Measurements from ENCODE around the gene GTF3C5.

GTF3C5 gene

DNA sequence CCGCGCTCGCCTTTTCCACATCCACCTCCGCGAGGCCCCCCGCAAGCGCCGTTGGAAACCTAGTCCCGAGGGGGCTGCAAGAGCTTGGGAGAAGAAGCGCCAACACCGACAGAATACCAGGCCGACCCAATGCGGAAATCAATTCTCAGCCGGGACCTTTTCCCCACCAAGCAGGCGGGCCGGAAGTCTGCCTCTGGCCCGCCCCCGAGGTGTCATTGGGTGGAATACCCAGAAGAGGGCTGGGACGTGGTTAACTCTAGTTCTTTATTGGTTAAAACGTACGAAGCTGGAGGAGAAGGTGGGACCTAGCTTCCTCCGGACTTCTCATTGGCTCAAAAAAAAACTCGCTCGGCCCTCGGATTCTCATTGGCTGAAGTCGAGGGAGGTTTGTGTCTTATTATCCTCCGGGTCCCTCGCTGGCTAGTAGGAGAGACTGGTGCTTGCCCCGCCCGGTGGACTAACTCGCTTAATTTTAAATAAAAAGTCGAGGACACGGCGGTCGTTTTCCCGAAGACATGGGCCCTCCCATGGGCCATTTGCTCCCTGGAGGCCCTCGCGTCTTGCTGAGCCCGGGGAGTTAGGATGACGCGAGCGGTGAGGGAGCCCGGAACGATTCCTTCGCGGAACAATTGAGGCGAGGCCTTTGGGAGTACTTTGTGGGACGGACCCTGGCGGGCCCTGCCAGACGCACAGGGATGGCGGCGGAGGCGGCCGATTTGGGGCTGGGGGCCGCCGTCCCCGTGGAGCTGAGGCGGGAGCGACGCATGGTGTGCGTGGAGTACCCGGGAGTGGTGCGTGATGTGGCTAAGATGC, at the start of gene GTF3C5:
TSS of gene GTF3C5 (plus strand) at position 681 of the 813 bp plus-strand sequence. CDS start at position 696, 15 bp downstream.
- peak; percentile 99 for DNase-seq (ENCODE audit: low spot score)
- in situ Hi-C loops (cut with MboI; ENCODE audit: low sequenced_read_pairs, unreplicated experiment): no loop called here
- no peak for TF ChIP-seq CTCF (IDR thresholded peaks at IDR 0.05; ENCODE audit: borderline replicate concordance, control extremely low read depth, extremely low read depth, insufficient read depth, missing control alignments)

DNA sequence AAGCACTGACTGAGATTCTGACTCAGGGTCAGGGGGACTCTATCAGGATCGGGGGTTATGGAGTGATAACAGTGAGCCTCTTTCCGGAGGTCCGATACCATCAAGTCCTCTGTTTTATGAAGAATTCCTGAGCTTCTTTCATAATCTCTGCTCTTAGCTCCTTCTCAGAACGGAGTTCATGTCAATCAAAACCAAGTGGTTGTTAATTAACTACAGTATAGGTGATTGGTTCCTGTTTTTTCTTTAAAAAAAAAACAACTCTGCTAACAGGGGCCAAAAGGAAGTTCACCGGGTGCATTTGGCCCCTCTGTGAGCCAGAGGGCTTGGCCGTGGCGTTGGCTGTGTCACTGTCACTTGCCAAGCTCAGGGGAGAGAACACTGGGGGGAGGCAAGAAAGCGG, 48.3 kb upstream of the GTF3C5 start:
- in situ Hi-C loops (cut with MboI; ENCODE audit: low sequenced_read_pairs, unreplicated experiment): no loop called here
- no peak for TF ChIP-seq CTCF (IDR thresholded peaks at IDR 0.05; ENCODE audit: borderline replicate concordance, control extremely low read depth, extremely low read depth, insufficient read depth, missing control alignments)
- DNase-seq (ENCODE audit: low spot score): peak; percentile 31

DNA sequence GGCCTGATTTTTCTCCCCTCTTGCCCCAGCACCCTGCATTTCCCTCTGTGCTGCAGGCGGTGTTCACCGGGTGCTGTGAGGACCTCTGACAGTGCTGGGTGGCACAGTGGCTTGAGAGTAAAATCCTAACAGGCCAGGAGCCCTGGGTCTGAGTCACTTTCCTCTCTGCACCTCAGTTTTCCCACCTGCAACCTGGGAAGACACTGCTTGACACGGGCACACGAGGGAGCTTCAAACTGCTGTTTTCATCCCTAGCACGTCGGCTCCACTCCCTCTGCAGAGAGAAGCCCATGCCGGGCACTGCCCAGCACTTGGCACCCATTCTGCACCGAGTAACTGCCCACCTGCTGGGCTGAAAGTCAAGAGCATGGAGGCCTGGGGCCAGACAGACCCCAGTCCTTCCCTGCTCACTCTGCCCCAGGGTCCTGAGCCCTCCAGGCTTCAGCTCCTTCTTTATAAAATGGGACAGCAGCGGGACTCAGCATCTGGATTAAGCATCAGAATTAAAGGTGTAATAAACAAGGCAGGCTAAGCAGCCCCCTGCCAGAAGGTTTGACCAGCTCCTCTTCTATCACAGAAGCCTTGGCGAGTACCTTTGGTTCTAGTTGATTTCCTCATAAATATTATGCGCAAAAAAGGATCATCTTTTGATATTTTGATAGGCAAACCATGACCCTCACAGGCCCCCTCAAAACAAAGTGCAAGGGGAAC, 47.2 kb upstream of the GTF3C5 start:
- in situ Hi-C loops (cut with MboI; ENCODE audit: low sequenced_read_pairs, unreplicated experiment): no loop called here
- no peak for DNase-seq (ENCODE audit: low spot score)
- no peak for TF ChIP-seq CTCF (IDR thresholded peaks at IDR 0.05; ENCODE audit: borderline replicate concordance, control extremely low read depth, extremely low read depth, insufficient read depth, missing control alignments)

GRCh38 chr9:132984202-132985070, 46.4 kb upstream of the GTF3C5 start:
- no peak for TF ChIP-seq CTCF (IDR thresholded peaks at IDR 0.05; ENCODE audit: borderline replicate concordance, control extremely low read depth, extremely low read depth, insufficient read depth, missing control alignments)

GRCh38 chr9:132985071-132985350, 45.8 kb upstream of the GTF3C5 start:
- no peak for DNase-seq (ENCODE audit: low spot score)
- in situ Hi-C loops (cut with MboI; ENCODE audit: low sequenced_read_pairs, unreplicated experiment): no loop called here
- TF ChIP-seq CTCF (IDR thresholded peaks at IDR 0.05; ENCODE audit: borderline replicate concordance, control extremely low read depth, extremely low read depth, insufficient read depth, missing control alignments): no peak

More at GRCh38 chr9:132984202-132985070, 46.4 kb upstream of the GTF3C5 start:
- in situ Hi-C loops (cut with MboI; ENCODE audit: low sequenced_read_pairs, unreplicated experiment): no loop called here
- DNase-seq (ENCODE audit: low spot score): no peak

GRCh38 chr9:132985489-132985888, 45.3 kb upstream of the GTF3C5 start:
- in situ Hi-C loops (cut with MboI; ENCODE audit: low sequenced_read_pairs, unreplicated experiment): no loop called here
- no peak for TF ChIP-seq CTCF (IDR thresholded peaks at IDR 0.05; ENCODE audit: borderline replicate concordance, control extremely low read depth, extremely low read depth, insufficient read depth, missing control alignments)
- no peak for DNase-seq (ENCODE audit: low spot score)
